Astrocyte of the hippocampus (primary cell): ENCODE results near the gene COPZ2.
"Not testable (repeated sequence)": the region's sequence is repeated elsewhere in the genome, so short reads cannot be mapped to it uniquely, and the experiment has no call there.

Experiments used
- DNase-seq: peaks from one replicate; pipeline ENCODE4 v3.0.0; 2011; ENCODE audit warnings: low read depth, low spot score

Gene COPZ2, protein sequence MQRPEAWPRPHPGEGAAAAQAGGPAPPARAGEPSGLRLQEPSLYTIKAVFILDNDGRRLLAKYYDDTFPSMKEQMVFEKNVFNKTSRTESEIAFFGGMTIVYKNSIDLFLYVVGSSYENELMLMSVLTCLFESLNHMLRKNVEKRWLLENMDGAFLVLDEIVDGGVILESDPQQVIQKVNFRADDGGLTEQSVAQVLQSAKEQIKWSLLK

DNA sequence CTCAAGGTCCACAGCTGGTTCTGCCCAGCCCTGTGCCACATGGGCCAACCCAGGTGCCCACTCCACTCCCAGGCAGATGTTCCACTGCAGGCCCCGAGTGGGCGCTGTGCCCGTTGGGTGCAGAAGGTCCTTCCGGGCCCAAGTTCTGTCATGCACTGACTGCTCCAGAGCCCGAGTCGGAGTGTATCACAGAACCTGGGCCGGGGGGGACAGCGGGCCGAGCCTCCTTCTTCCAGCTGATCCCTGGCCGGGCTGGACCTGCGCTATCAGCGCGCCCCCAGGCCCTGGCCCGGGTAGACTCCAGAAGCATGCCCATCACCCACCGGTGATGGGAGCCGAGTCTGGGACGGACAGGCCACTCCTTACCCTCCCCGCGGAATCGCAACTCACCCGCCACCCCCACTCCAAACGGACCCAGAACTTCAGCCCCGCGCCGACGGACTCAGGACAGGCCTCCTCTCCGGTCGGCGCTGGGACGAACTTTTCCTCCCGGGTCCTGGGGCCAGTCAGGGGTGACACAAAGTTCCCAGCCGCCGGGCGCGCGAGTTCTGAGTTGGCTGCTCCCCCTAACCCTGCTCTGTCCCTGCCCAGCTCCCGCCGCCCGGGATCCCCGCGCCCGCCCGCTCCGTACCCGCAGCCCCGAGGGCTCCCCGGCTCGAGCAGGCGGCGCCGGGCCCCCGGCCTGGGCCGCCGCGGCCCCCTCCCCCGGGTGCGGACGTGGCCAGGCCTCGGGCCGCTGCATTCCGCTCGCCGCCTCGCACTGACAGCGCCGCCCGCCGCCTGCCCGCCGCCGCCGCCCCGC, at the start of gene COPZ2:
Gene COPZ2, minus strand, starts transcription at position 762 of the 802 bp plus-strand sequence. Its CDS starts 20 bp downstream, at position 742.
- DNase-seq = peak; percentile 68

DNA sequence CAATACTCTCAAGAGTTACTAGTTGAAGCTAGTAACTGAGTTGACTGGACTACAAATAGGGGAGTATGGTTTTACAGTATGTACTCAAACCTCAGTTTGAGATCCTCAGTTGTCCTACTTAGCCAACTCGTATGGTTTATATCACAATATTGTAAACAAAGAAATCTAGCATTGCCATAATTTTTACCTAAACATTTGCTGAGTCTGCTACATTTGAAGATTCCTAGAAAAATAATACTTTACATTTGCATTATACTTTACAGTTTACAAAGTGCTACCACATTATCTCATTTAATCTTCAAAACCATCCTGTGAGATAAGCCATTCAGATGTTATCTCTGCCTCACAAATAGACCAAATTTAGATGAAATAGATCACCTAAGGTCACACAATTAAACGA, 47.3 kb upstream of the COPZ2 start:
- no peak for DNase-seq

DNA sequence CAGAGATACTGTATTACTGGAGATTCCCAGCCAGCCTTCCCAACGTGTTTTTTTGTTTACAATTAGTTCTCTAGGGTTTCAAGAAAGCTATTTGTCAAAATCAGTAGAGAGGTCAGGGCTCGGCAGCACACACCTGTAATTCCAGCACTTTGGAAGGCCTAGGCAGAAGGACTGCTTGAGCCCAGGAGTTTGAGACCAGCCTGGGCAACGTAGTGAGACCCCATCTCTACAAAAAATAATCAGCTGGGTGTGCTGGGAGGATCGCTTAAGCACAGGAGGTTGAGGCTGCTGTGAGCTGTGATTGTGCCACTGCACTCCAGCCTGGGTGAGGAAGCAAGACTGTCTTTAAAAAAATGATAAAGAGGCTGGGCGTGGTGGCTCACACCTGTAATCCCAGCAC, 44.3 kb upstream of the COPZ2 start:
- DNase-seq = no peak

DNA sequence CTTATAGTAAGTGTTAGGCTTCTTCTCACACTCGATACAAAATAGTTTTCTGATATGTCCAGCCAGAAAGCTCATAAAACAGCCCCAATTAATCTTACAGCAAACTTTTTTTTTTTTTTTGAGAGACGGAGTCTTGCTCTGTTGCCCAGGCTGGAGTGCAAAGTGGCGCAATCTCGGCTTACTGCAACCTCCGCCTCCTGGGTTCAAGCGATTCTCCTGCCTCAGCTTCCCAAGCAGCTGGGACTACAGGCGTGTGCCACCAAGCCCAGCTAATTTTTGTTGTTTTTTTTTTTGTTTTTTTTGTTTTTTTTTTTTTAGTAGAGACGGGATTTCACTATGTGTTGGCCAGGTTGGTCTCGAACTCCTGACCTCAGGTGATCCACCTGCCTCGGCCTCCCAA, 39.6 kb upstream of the COPZ2 start:
- DNase-seq = not testable (repeated sequence)

DNA sequence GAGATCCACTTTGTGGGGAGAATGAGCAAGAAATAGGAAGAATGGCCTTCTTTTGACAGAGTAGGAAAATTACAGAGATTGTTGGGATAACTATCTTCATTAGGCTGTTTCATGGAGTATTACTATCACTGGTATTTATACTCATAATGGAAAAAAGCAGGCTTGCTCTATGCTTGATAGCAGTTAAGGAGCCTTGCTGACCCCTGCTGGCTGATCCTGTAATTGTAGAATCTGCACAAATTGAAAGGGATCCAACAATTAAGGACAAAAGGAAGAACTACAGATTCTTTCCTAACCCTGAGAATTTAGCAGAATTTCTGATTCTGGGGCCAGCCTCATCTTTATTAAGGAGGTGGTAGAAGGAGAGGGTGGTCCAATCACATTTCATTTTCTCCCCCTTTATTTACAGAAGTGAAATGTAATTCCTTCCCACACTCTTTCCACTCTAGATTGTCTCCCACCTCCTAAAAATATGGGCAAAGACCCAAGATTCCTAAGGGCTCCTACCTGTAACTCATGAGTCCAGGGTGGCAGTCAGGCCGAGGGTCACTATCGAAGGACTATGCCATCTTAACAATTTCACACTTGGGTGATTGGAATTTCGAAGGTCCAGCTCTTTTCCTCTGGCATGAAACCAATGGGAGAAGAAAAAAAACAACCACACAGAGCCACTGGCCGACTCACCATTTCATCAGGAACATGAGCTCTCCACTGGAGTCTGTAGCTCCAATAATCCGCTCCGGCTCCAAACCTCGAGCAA, 36.9 kb upstream of the COPZ2 start:
- DNase-seq = peak; percentile 89

- DNase-seq = not testable (repeated sequence)
Measured at GRCh38 chr17:48073566-48074094, 36.0 kb upstream of the COPZ2 start.

- DNase-seq = not testable (repeated sequence)
Measured at GRCh38 chr17:48072811-48073210, 35.2 kb upstream of the COPZ2 start.

DNA sequence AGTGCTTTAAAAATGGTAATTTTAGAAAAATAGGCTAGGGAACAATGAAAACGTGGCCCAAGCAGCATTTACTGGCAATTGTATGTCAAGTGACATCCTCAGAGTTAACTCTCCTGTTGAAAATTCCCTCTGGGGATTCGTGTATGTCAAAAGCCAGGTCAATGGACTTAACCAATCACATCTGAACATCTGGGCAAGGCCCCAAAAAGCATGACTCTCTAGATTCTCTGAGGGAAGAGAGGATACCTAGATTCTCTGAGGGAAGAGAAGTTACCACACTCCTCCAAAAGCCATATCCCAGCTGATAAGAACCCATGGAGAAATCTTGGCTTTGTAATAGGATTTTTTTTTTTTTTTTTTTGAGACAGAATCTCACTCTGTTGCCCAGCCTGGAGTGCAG, 34.1 kb upstream of the COPZ2 start:
- no peak for DNase-seq

GRCh38 chr17:48070195-48070594, 32.6 kb upstream of the COPZ2 start:
- DNase-seq = no peak

DNA sequence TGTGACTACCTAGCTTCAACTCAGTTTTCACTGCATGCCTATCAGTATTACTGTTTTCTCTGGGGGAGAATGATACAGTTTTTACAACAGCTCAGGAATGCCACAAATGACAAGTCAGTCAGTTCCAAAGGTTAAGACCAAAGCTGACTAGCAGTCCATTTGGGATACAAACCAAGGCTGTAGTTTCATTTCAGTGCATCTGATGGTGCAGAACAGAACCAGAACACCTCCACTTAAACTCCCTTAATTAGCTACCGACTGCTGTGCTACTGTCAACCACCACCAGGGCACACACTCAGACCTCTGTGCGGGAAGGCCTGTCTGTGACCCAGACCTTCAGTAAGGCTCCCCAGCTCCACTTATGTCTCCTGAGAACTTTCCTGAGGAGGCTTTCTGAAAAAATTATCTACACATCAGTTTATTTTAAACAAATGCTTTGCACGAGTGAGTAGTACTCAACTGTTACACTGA, 30.9 kb upstream of the COPZ2 start:
- DNase-seq = peak; percentile 40

- DNase-seq = not testable (repeated sequence)
Measured at GRCh38 chr17:48067808-48068207, 30.2 kb upstream of the COPZ2 start.

- DNase-seq = no peak
Measured at GRCh38 chr17:48067245-48067644, 29.6 kb upstream of the COPZ2 start.

DNA sequence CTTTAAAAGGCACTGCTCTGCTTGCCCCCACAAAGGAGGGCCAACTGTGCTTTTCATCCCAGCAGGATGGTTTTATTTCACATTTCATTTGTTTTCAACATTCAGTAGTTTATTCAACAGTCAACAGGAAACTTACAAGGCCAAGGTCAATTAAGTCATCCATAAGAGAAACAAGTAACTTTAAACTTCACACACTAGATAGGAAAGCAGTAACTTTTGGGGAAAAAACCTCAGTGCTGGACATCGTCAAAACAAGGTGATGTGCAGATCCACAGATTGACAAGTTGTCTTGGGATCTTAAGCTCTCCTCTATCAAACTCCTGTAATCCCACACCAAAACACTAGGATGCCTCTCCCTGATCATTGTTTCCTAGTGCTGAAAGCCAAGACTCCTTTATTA, 29.1 kb upstream of the COPZ2 start:
- DNase-seq = no peak

DNA sequence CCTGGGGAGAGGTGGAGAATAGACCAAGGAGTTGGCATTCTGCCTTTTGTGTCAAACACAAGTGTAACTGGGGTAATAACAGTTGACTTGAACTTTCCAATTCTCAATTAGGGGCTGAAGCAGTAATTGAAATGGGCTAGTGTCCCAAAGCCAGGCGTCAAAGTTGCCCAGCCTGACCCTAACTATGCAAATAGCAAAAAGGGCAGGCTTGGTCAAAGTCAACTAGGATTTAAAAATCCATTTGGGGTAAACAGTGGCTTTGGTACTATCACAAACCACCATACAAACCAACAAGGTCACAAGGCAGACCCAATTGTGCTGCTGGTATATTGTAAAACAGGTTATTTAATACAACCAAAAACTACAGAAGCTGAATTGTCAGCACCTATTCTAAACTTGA, 28.6 kb upstream of the COPZ2 start:
- DNase-seq = no peak

GRCh38 chr17:48064638-48065037, 27.0 kb upstream of the COPZ2 start:
- no peak for DNase-seq

- no peak for DNase-seq
Measured at GRCh38 chr17:48062273-48062672, 24.7 kb upstream of the COPZ2 start.

DNA sequence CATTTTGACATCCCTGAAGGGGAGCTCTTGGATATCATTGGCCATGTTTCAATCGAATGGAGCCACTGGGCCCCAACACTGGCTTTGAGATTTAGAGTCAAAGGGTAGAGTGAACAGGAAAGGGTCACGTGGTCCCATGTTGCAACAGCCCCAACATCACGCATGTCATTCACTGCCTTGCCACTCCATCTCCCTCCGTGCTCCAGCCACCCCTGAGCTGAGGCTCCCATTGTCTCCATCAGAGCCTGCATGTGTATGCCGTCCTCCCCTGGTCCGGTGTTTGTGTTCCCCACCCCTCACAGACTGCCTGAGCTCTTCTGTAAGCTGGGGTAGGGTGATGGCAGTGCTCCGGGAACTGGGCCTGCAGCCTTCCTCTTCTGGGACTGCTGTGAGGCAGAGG, 22.7 kb upstream of the COPZ2 start:
- DNase-seq = no peak

DNA sequence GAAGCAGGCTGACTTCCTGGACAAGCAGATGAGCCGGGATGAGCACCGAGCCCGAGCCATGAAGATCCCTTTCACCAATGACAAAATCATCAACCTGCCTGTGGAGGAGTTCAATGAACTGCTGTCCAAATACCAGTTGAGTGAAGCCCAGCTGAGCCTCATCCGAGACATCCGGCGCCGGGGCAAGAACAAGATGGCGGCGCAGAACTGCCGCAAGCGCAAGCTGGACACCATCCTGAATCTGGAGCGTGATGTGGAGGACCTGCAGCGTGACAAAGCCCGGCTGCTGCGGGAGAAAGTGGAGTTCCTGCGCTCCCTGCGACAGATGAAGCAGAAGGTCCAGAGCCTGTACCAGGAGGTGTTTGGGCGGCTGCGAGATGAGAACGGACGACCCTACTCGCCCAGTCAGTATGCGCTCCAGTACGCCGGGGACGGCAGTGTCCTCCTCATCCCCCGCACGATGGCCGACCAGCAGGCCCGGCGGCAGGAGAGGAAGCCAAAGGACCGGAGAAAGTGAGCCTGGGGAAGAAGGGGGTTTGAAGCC, 21.6 kb upstream of the COPZ2 start:
- no peak for DNase-seq

DNA sequence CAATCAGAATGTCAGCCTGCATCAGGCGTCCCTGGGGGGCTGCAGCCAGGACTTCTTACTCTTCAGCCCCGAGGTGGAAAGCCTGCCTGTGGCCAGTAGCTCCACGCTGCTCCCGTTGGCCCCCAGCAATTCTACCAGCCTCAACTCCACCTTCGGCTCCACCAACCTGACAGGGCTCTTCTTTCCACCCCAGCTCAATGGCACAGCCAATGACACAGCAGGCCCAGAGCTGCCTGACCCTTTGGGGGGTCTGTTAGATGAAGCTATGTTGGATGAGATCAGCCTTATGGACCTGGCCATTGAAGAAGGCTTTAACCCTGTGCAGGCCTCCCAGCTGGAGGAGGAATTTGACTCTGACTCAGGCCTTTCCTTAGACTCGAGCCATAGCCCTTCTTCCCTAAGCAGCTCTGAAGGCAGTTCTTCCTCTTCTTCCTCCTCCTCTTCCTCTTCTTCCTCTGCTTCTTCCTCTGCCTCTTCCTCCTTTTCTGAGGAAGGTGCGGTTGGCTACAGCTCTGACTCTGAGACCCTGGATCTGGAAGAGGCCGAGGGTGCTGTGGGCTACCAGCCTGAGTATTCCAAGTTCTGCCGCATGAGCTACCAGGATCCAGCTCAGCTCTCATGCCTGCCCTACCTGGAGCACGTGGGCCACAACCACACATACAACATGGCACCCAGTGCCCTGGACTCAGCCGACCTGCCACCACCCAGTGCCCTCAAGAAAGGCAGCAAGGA, 21.0 kb upstream of the COPZ2 start:
- no peak for DNase-seq

DNA sequence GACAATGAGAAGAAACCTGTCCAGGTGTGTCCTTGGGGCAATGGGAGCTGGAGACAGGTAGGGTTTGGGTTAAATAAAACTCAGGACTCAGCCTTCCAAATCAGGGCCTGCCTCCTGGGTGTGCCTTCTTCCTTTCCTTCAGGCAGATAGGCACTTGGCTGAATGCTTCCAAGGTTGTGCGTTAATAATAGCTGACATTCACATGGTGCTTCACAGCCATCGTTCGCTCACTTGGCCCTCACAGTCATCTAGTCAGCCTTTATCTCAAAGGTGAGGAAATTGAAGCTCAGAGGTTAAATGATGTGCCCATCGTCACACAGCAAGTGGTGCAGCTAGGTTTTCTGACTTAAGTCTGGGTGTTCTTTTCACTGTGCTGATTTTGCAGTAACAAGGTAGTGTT, 20.0 kb upstream of the COPZ2 start:
- DNase-seq = no peak

- no peak for DNase-seq
Measured at GRCh38 chr17:48056879-48057278, 19.3 kb upstream of the COPZ2 start.
